GM19351 (cell line): ENCODE data around the gene EEF1A2.

Source experiments
- ATAC-seq: cut with Tn5 transposase; IDR thresholded peaks from one replicate; pipeline ENCODE4 v1.9.1; 2021; ENCODE audit warnings: mild to moderate bottlenecking, moderate library complexity; ENCODE audit not compliant: unreplicated experiment

The EEF1A2 gene

DNA sequence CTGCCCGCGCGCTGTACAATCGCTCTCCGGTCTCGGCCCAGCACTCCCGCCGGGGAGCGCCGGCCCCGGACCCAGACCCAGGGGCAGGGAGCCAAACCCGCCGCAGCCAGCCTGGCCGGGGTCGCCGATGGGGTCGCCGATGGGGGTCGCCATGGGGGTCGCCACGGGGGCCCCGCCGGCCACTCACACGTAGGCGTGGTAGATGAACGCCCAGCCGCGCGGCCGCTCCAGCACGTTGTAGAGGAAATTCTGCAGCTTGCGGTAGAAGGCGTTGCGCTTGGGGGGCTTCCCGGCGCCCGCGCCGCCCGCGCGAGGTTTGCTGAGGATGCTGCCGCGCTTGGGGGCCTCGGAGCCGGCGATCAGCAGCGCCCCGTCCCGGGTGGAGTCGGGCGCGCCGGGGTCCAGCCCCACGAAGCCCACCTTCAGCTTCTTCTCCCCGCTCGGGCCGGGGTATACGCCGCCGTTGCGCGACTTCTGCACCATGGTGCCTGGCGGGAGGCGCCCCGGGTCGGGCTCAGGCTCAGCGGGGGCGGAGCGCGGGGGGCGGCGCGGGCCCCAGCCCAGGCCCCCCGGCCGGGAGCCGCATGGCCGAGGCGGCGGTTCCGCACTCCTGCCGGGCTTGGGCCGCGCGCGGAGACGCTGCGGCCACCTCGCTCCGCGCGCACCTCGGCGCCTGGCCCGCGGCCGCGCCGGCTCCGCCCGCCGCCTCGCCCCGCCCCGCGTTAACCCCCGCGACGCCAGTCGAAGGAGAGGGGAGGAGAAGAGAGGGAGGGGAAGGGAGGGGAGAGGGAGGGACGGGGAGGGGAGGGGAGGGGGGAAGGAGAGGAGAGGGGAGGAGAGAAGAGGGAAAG lies 26.7 kb downstream of the EEF1A2 start, which contains the start of gene KCNQ2:
TSS of gene KCNQ2 (minus strand) at position 675 of the 851 bp plus-strand sequence. CDS start at position 483, 192 bp downstream.
- no peak for ATAC-seq

GRCh38 chr20:63471717-63471980 lies 27.2 kb downstream of the EEF1A2 start:
- ATAC-seq, result no peak

DNA sequence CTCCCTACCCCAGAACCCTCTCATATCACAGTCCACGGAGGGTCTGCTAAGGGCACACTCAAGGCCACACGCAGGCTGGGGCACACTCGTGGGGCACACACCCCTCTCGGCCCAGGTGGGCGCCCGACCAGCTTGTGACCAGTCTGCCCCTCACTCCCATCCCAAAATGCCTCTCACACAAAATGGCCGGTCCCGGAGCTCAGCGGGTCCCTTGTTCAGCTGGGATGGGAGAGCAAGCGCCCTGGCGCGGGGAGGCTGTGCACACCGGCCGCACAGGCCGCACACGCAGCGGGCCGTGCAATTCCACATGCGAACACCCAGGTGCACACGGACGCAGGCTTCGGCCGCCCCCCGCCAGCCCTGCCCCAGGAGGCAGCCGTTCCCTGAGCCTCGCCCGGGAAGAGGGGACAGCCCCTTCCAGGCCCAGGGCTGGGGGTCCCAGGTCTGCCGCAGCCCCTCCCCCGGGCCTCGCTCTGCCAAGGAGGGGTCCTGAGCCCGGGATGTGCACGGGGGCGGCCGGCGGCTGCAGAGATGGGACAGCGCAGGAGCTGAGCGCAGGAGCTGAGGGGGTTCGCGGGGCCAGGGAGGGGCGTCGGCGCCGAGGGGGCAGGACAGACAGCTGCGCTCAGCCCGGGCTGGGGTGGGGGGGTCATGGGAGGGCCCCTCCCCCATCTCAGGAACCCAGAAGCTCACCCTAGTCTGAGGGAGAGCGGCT lies 27.7 kb downstream of the EEF1A2 start:
- no peak for ATAC-seq

DNA sequence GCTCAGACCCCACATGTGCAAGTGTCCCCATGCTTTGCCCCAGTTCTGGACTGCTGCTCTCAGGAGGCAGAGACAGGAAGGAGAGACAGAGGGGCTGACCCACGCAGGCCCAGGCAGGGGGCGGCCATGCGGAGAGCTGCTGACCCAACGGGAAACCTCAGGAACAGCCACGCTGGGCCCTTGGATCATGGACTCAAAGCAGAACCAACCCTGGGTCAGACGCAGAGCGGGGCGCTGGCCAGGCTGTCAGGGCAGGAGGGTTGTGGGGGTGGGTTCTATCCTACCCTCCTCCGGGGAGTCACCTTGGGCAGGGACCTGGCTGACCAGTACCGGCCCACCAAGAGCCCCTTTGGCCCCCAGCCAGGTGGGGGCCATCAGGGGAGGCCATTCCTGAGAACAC lies 28.5 kb downstream of the EEF1A2 start:
- no peak for ATAC-seq

DNA sequence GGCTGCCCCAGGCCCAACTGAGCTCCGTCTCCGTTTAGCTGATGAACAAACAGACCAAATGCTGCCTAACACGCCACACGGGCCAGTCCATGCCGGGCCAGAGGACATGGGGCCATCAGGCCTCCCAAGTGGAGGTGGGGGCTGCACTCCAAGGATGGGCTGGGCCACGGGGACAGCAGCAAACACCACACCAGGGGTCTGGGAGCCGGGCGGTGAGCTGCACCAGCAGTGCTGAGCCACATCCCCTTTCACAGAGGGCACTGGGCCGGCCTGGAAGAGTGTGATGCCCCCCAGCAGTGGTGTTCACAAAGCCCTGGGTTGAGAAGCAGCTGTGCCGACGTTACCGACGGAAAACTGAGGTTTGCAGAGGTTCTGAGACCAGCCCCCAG lies 29.2 kb downstream of the EEF1A2 start:
- ATAC-seq, result no peak

GRCh38 chr20:63469019-63469712 lies 29.7 kb downstream of the EEF1A2 start:
- ATAC-seq, result no peak

DNA sequence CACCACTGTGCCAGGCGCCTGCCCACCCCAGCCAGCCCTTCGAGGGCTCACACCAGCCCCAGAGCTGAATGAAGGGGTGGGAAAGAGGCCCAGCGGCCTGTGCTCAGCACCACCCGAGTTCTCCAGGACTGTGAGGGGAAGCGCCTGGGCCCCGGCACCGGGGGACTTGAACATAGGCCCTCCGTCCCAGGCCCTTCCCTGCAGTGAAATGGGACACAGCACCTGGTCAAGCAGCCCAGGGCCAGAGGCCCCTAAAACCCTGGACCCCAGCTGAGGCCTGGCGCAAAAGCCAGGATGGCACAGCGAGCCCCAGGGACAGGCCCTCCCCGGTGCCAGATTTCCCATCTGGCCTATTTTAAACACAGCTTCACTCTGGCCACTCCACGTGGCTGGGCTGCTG lies 30.5 kb downstream of the EEF1A2 start:
- no peak for ATAC-seq

DNA sequence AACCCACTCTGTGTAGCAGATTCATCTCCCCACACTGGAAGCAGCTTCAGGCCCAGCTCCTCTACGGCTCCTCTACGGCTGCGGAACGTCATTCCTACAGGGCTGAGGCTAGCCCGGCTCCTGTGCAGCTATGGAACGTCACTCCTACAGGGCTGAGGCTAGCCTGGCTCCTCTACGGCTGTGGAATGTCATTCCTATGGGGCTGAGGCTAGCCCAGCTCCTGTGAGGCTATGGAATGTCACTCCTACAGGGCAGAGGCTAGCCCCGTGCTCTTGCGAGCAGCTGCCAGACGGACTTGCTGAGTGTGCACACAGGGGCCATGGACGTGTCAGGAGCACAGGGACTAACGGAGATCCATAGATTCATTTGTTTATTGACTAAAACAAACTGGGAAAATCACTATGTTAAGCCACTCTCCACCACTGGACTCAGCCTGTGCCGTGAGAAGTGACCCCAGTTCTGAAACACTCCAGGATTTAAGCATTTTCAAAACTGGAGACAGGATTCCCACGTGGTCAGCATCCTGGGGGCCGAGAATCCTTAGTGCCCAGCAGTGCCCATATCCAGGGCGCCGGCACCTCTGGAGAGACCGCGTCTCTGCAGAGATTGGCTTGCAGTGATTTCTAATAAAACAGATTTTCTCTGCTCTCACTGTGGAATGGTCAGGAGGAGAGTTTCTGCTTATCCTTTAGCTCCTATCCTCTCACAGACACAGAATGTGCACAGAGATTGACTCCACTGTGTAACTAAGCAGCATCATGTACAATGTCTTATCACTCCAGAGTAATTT lies 31.4 kb downstream of the EEF1A2 start:
- no peak for ATAC-seq

- ATAC-seq, result no peak
These were observed 32.0 kb downstream of the EEF1A2 start for GRCh38 chr20:63466861-63467260.

GRCh38 chr20:63466250-63466825 lies 32.5 kb downstream of the EEF1A2 start:
- ATAC-seq, result no peak

DNA sequence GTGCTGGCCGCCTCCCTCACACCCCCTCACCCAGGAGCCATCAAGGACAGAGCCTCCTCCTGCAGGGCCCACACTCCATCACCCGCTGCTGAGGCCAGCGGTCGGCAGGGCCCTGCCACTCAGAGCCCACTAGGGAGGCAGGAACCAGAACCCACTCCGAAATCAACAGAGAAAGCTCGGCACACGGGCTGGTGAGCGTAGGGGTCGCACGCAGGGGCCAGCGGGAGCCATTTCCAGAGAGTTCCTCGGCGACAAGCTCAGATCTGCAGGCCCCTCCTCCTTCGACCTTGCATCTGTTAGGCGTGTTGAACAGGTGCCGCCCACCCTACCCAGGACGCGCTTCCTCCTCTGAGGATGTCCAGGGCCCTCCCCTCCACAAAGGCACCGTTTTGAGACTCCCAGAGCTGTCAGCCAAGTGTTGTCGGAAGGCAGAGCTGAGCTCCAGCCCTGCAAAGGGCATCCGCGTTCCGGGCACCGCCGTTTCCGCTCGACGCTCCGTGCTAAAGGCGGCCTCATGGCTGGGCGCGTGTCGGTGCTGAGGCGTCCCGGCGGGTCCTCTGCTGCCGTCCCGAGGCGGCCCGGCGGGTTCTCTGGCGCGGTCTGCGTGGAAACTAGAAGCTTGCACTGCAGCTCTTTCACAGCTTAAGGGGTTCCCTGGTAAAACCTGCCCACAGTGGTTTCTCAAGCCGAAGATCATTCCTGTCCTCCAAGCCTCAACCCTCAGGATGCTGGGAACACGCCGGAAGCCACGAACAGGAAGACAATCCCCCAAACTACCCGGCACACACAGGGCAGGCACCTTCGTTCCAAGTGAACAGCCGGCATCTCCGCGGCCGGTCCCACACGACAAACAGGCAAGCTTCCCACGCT lies 33.3 kb downstream of the EEF1A2 start:
- no peak for ATAC-seq

DNA sequence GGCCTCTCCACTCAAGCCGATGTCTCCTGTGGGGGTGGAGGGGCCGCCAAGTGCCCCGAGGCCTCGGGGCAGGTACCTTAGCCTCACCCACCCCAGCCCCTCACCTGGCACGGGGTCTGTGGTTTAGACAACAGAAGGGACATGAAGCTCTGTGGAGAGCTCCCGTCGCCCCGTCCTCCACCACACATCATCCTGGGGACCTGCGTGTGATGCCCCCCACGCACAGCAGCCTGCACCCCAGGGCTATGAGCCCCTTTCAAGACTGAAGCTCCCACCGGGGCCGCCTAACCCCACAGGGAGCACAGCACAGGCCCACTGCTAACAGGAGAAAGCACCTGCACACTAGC lies 34.6 kb downstream of the EEF1A2 start:
- no peak for ATAC-seq

- no peak for ATAC-seq
These were observed 35.2 kb downstream of the EEF1A2 start for GRCh38 chr20:63463400-63464288.

- no peak for ATAC-seq
These were observed 36.6 kb downstream of the EEF1A2 start for GRCh38 chr20:63462244-63462643.

DNA sequence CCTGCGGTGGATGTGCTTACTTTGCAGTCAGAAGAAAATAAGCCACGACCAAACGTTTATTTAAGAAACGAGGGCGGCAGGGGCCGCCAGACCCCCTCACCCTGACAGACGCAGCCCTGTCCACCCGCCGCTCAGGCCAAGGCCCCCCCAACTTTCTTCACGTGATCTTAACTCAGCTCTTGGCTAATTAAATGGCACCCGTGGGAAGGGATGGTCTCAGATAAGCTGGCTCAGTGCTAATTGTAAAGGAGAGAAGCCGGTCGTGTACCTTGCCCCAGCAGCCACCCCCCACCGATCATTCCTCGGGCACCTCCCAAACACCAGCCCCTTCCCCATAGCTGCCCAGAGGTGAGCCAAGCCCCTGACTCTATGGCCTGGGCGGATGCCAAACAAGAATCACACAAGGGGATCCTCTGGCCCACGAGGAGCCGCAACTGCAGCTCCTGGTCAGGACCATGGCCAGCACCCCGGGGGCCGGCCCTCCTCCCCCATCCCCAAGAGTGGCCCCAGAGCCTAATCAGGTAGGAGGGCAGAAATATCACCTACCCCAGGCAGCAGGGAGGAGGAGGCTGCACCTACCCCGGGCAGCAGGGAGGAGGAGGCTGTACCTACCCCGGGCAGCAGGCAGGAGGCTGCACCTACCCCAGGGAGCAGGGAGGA lies 37.6 kb downstream of the EEF1A2 start:
- ATAC-seq, result no peak

GRCh38 chr20:63459070-63459380 lies 39.9 kb downstream of the EEF1A2 start:
- ATAC-seq, result no peak

DNA sequence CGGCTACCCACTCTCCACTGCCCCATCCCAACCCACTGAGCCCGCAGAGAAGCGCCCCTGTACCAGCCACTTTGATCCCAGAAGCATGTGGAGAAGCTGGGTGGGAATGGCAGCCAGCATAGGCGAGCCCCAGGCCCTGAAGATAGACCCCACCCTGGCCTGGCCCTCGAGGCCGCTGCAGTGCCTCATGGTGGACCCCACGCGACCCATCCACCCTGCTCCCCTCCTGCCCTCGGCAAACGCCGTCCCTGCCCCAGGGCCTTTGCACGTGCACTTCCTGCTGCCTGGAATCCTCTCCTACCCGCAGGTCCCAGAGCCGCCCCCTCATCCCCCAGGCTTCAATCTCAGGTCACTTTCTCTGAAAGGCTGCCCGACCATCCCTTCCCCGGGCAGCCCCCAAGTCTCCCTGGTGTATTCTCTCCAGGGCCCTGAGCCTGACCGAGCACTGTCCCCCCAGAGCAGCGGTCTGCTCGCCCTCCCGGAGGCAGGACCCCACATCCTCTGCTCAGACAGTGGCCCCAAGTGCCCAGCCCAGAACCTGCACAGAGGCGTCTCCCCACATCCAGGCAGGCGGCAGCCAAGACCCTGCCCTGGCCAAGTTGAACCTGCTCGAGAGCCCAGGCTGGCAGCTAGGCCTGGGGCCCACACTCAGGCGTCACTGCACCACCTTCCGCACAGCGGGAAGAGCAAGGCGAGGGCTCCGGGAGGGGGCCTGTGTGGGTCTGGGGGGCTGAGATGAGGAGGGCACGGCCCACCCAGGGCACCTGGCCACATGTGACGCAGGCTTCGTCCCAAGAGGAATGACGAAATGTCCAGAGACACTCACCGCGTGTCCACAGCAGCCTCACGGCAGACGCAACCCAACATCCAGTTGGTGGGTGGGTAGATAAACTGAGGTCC lies 40.5 kb downstream of the EEF1A2 start:
- no peak for ATAC-seq

DNA sequence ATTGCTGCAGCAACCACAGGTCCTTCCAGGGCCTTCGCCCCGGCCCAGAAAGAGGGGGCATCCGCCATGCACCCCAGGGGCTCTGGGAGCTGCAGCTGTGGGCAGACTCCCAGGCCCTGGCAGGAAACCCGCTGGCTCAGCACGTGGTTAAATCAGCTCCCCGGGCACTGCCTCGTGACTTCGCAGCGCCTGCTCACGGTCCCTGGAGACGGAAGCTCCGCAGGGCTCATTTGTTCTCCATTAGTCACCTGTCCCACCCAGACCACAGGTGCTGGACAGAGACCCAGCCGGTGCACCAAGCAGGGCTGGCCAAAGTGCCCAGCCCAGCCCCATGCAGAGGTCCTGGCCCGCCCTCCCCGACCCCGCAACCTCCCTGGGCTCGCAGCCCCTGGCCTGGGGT lies 41.1 kb downstream of the EEF1A2 start:
- ATAC-seq, result no peak
